Measurements from ENCODE around the gene RNFT2. TPM values are rescaled to one million over a fixed set of nuclear protein-coding genes. Genes with fewer than 3 reads are reported as not detected.

RNFT2 gene
- total RNA-seq, 1 donor from 2014 or later: 1.0 TPM

GRCh38 chr12:116709768-116710167 is 28.3 kb upstream of the RNFT2 start:
- Histone ChIP-seq H3K36me3 (ENCODE audit: control insufficient read depth in 3 of 3, insufficient read depth in 3 of 3, low read length in 3 of 3) (no peaks in the 10 kb centered on the region), H3K27me3 (ENCODE audit: control insufficient read depth in 3 of 3, insufficient read depth in 3 of 3, low read length in 3 of 3) (peaks cover 0 to 5% (median 0%) of the 10 kb centered on the region in 3 donors), H3K4me1 (ENCODE audit: control insufficient read depth in 3 of 3, insufficient read depth in 3 of 3, low read length in 3 of 3) (peaks cover 19 to 21% (median 19%) of the 10 kb centered on the region in 3 donors), H3K9me3 (ENCODE audit: control insufficient read depth in 3 of 3, low read length in 3 of 3) (no peaks in the 10 kb centered on the region), H3K4me3 (ENCODE audit: low read length in 3 of 3) (no peak overlapping the region), H3K27ac (ENCODE audit: low read depth, low read length) (no peak overlapping the region), H3K9ac (ENCODE audit: low read depth in 1 of 3, low read length in 3 of 3) (no peak overlapping the region)

GRCh38 chr12:116710370-116711150 is 27.6 kb upstream of the RNFT2 start:
- peaks cover 0 to 4% (median 0%) of the 10 kb centered on the region in 3 donors for H3K36me3 ChIP-seq (ENCODE audit: control insufficient read depth in 3 of 3, insufficient read depth in 3 of 3, low read length in 3 of 3)
- no peak overlapping the region for H3K27ac ChIP-seq (ENCODE audit: low read depth, low read length)
- H3K27me3 ChIP-seq (ENCODE audit: control insufficient read depth in 3 of 3, insufficient read depth in 3 of 3, low read length in 3 of 3): peaks cover 0 to 5% (median 0%) of the 10 kb centered on the region in 3 donors
- H3K4me1 ChIP-seq (ENCODE audit: control insufficient read depth in 3 of 3, insufficient read depth in 3 of 3, low read length in 3 of 3): peaks cover 19 to 22% (median 19%) of the 10 kb centered on the region in 3 donors
- no peaks in the 10 kb centered on the region for H3K9me3 ChIP-seq (ENCODE audit: control insufficient read depth in 3 of 3, low read length in 3 of 3)
- H3K9ac ChIP-seq (ENCODE audit: low read depth in 1 of 3, low read length in 3 of 3): no peak overlapping the region
- H3K4me3 ChIP-seq (ENCODE audit: low read length in 3 of 3): no peak overlapping the region

GRCh38 chr12:116712458-116713303 is 25.4 kb upstream of the RNFT2 start:
- Histone ChIP-seq H3K36me3 (ENCODE audit: control insufficient read depth in 3 of 3, insufficient read depth in 3 of 3, low read length in 3 of 3) (peaks cover 0 to 4% (median 0%) of the 10 kb centered on the region in 3 donors), H3K4me1 (ENCODE audit: control insufficient read depth in 3 of 3, insufficient read depth in 3 of 3, low read length in 3 of 3) (peaks cover 30 to 39% (median 31%) of the 10 kb centered on the region in 3 donors), H3K9ac (ENCODE audit: low read depth in 1 of 3, low read length in 3 of 3) (no peak overlapping the region)

DNA sequence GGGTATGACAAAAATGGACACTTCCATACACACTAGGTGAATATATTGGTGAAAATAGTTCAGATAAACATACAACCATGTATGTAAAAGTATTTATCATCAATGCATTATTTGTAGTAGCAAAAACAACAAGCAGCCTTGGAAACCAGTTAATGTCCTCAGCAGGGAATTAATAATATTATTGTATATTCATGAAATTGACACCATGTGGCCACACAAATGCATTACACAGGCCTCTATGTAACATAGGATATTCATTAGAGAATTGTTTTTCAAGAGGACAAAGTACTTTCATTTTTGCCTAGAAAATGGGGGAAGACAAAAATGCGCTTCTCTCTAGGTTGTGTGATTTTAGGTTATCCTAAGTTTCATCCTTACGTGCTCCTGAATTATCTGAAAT is 24.6 kb upstream of the RNFT2 start:
- Histone ChIP-seq H3K36me3 (ENCODE audit: control insufficient read depth in 3 of 3, insufficient read depth in 3 of 3, low read length in 3 of 3) (peaks cover 0 to 4% (median 0%) of the 10 kb centered on the region in 3 donors), H3K4me1 (ENCODE audit: control insufficient read depth in 3 of 3, insufficient read depth in 3 of 3, low read length in 3 of 3) (peaks cover 36 to 46% (median 40%) of the 10 kb centered on the region in 3 donors), H3K9ac (ENCODE audit: low read depth in 1 of 3, low read length in 3 of 3) (no peak overlapping the region), H3K9me3 (ENCODE audit: control insufficient read depth in 3 of 3, low read length in 3 of 3) (no peaks in the 10 kb centered on the region), H3K27me3 (ENCODE audit: control insufficient read depth in 3 of 3, insufficient read depth in 3 of 3, low read length in 3 of 3) (peaks cover 0 to 5% (median 0%) of the 10 kb centered on the region in 3 donors), H3K27ac (ENCODE audit: low read depth, low read length) (no peak overlapping the region), H3K4me3 (ENCODE audit: low read length in 3 of 3) (no peak overlapping the region)

More at GRCh38 chr12:116712458-116713303, 25.4 kb upstream of the RNFT2 start:
- H3K27ac ChIP-seq (ENCODE audit: low read depth, low read length): no peak overlapping the region
- no peak overlapping the region for H3K4me3 ChIP-seq (ENCODE audit: low read length in 3 of 3)
- H3K27me3 ChIP-seq (ENCODE audit: control insufficient read depth in 3 of 3, insufficient read depth in 3 of 3, low read length in 3 of 3): peaks cover 0 to 5% (median 0%) of the 10 kb centered on the region in 3 donors
- H3K9me3 ChIP-seq (ENCODE audit: control insufficient read depth in 3 of 3, low read length in 3 of 3): no peaks in the 10 kb centered on the region

DNA sequence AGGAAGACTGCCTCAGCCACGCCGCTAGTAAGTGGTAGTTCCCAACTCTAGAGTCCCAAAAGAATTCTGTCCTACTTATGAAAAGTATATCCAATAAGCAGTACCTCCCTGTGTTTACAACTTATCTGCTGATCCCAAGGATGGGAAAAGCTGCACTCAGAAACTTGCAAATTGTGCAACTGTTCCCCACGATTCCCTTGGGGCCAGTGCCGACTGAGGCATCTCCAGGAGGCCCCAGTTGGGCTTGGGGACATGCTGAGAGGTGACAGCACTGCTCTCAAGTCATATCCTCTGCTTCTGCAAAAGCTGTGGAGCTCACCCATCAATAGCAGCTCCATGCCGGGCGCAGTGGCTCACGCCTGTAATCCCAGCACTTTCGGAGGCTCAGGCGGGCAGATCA is 23.9 kb upstream of the RNFT2 start:
- H3K4me3 ChIP-seq (ENCODE audit: low read length in 3 of 3): no peak overlapping the region
- peaks cover 0 to 5% (median 0%) of the 10 kb centered on the region in 3 donors for H3K27me3 ChIP-seq (ENCODE audit: control insufficient read depth in 3 of 3, insufficient read depth in 3 of 3, low read length in 3 of 3)
- no peak overlapping the region for H3K9ac ChIP-seq (ENCODE audit: low read depth in 1 of 3, low read length in 3 of 3)
- H3K27ac ChIP-seq (ENCODE audit: low read depth, low read length): no peak overlapping the region
- peaks cover 35 to 46% (median 38%) of the 10 kb centered on the region in 3 donors for H3K4me1 ChIP-seq (ENCODE audit: control insufficient read depth in 3 of 3, insufficient read depth in 3 of 3, low read length in 3 of 3)
- H3K36me3 ChIP-seq (ENCODE audit: control insufficient read depth in 3 of 3, insufficient read depth in 3 of 3, low read length in 3 of 3): peaks cover 0 to 4% (median 0%) of the 10 kb centered on the region in 3 donors
- H3K9me3 ChIP-seq (ENCODE audit: control insufficient read depth in 3 of 3, low read length in 3 of 3): no peaks in the 10 kb centered on the region

GRCh38 chr12:116717466-116718437 is 20.4 kb upstream of the RNFT2 start:
- no peaks in the 10 kb centered on the region for H3K27me3 ChIP-seq (ENCODE audit: control insufficient read depth in 3 of 3, insufficient read depth in 3 of 3, low read length in 3 of 3)
- peak overlapping the region; percentile 36 to 70 (median 58) for H3K9ac ChIP-seq (ENCODE audit: low read depth in 1 of 3, low read length in 3 of 3)
- peak overlapping the region; percentile 85 for H3K27ac ChIP-seq (ENCODE audit: low read depth, low read length)
- H3K36me3 ChIP-seq (ENCODE audit: control insufficient read depth in 3 of 3, insufficient read depth in 3 of 3, low read length in 3 of 3): peaks cover 0 to 12% (median 3%) of the 10 kb centered on the region in 3 donors
- no peaks in the 10 kb centered on the region for H3K9me3 ChIP-seq (ENCODE audit: control insufficient read depth in 3 of 3, low read length in 3 of 3)
- peaks cover 30 to 47% (median 32%) of the 10 kb centered on the region in 3 donors for H3K4me1 ChIP-seq (ENCODE audit: control insufficient read depth in 3 of 3, insufficient read depth in 3 of 3, low read length in 3 of 3)
- H3K4me3 ChIP-seq (ENCODE audit: low read length in 3 of 3): peak overlapping the region; percentile 56 to 69 (median 61)

DNA sequence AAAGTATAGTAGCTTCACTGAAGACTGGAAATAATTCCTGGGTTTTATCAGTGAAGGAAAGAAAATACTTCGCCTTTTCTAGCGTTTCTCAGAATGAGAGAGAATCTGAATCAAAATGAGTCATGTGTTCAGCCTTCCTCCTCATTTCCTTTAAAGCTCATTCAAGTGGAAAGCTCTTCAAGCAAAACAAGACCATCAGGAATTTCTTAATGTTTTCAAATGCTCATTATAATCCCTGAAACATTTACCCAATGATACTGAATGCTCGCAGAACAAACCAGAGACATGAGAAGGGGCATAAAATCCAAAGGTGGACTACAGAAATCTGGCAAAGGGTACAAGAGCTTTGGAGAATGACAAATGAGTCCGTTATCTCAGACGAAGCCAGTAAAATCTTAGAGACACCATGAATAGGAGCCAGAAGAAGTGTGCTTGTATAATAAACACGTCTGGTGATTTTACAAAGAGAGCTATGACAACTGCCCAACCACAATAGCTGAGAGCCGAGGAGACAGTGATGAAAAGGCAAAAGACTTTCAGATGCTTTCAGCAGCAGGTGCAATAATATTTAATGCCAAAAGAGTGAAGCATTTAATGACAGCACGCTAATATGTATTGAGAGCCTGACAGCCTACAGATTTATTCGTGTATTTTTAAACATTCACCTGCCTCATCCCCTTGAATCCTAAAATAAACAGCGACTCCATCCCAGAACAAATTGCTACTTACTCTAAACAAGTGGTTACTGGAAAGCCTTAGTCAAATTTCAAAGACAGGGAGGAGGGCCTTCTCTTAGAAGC is 19.3 kb upstream of the RNFT2 start:
- Histone ChIP-seq H3K36me3 (ENCODE audit: control insufficient read depth in 3 of 3, insufficient read depth in 3 of 3, low read length in 3 of 3) (peaks cover 0 to 15% (median 3%) of the 10 kb centered on the region in 3 donors), H3K9me3 (ENCODE audit: control insufficient read depth in 3 of 3, low read length in 3 of 3) (no peaks in the 10 kb centered on the region), H3K4me3 (ENCODE audit: low read length in 3 of 3) (peak overlapping the region in 1 of 3 donors; percentile 17), H3K4me1 (ENCODE audit: control insufficient read depth in 3 of 3, insufficient read depth in 3 of 3, low read length in 3 of 3) (peaks cover 30 to 47% (median 32%) of the 10 kb centered on the region in 3 donors), H3K9ac (ENCODE audit: low read depth in 1 of 3, low read length in 3 of 3) (peak overlapping the region in 1 of 3 donors; percentile 39), H3K27me3 (ENCODE audit: control insufficient read depth in 3 of 3, insufficient read depth in 3 of 3, low read length in 3 of 3) (no peaks in the 10 kb centered on the region), H3K27ac (ENCODE audit: low read depth, low read length) (peak overlapping the region; percentile 85)

GRCh38 chr12:116719731-116720528 is 18.2 kb upstream of the RNFT2 start:
- Histone ChIP-seq H3K9me3 (ENCODE audit: control insufficient read depth in 3 of 3, low read length in 3 of 3) (no peaks in the 10 kb centered on the region), H3K27ac (ENCODE audit: low read depth, low read length) (peak overlapping the region; percentile 85), H3K27me3 (ENCODE audit: control insufficient read depth in 3 of 3, insufficient read depth in 3 of 3, low read length in 3 of 3) (no peaks in the 10 kb centered on the region), H3K4me3 (ENCODE audit: low read length in 3 of 3) (peak overlapping the region in 1 of 3 donors; percentile 17), H3K4me1 (ENCODE audit: control insufficient read depth in 3 of 3, insufficient read depth in 3 of 3, low read length in 3 of 3) (peaks cover 30 to 47% (median 32%) of the 10 kb centered on the region in 3 donors), H3K9ac (ENCODE audit: low read depth in 1 of 3, low read length in 3 of 3) (no peak overlapping the region), H3K36me3 (ENCODE audit: control insufficient read depth in 3 of 3, insufficient read depth in 3 of 3, low read length in 3 of 3) (peaks cover 0 to 15% (median 3%) of the 10 kb centered on the region in 3 donors)

Data from skeletal muscle tissue (tissue), 4 donors.